H9 (cell line): ENCODE measurements around the gene ZSWIM5. TPM values are rescaled to one million over a fixed set of nuclear protein-coding genes. Genes with fewer than 3 reads are reported as not detected.
"Not testable (repeated sequence)": the region's sequence is repeated elsewhere in the genome, so short reads cannot be mapped to it uniquely, and the experiment has no call there.

Experiments
- DNase-seq: peaks from one replicate; pipeline ENCODE4 v3.0.0-alpha.2; 2017
- H2AFZ ChIP-seq: one replicate; pipeline ENCODE4 v1.6.1; 2013; ENCODE audit warnings: mild to moderate bottlenecking, low read length, control low read depth, moderate library complexity
- H2AK5ac ChIP-seq: 2 replicates; pipeline ENCODE4 v1.6.1; 2013; ENCODE audit warnings: low read length, control low read depth, mixed read lengths; ENCODE audit not compliant: insufficient read length
- H2BK120ac ChIP-seq: one replicate; pipeline ENCODE4 v1.6.1; 2013; ENCODE audit warnings: low read depth, mild to moderate bottlenecking, low read length, control low read depth, inconsistent platforms; ENCODE audit not compliant: poor library complexity, severe bottlenecking
- H2BK12ac ChIP-seq: 2 replicates; pipeline ENCODE4 v1.6.1; 2013; ENCODE audit warnings: low read length, control low read depth, mixed read lengths, low read depth; ENCODE audit not compliant: insufficient read length
- H2BK15ac ChIP-seq: 2 replicates; pipeline ENCODE4 v1.6.1; 2013; ENCODE audit warnings: low read depth, low read length, control low read depth
- H2BK20ac ChIP-seq: one replicate; pipeline ENCODE4 v1.6.1; 2013; ENCODE audit warnings: low read depth, mild to moderate bottlenecking, low read length, control low read depth, inconsistent platforms; ENCODE audit not compliant: poor library complexity, severe bottlenecking
- H2BK5ac ChIP-seq: 2 replicates; pipeline ENCODE4 v1.6.1; 2013; ENCODE audit warnings: low read length, control low read depth, mixed read lengths; ENCODE audit not compliant: insufficient read length
- H3K14ac ChIP-seq: 2 replicates; pipeline ENCODE4 v1.6.1; 2013; ENCODE audit warnings: low read length, control low read depth; ENCODE audit not compliant: insufficient read depth
- H3K18ac ChIP-seq: 2 replicates; pipeline ENCODE4 v1.6.1; 2013; ENCODE audit warnings: low read depth, mild to moderate bottlenecking, mixed read lengths, low read length, control low read depth; ENCODE audit not compliant: insufficient read length
- H3K23ac ChIP-seq: 2 replicates; pipeline ENCODE4 v1.6.1; 2013; ENCODE audit warnings: low read length, control low read depth, mixed read lengths, low read depth; ENCODE audit not compliant: insufficient read length
- H3K23me2 ChIP-seq: 2 replicates; pipeline ENCODE4 v1.6.1; 2013; ENCODE audit warnings: low read depth, mild to moderate bottlenecking, mixed read lengths, low read length, control low read depth; ENCODE audit not compliant: insufficient read length, poor library complexity, severe bottlenecking
- H3K27ac ChIP-seq: 2 replicates; pipeline ENCODE4 v1.5.1; 2013; ENCODE audit warnings: low read length, control low read depth, mixed read lengths, low read depth; ENCODE audit not compliant: insufficient read length
- H3K27me3 ChIP-seq: 2 replicates; pipeline ENCODE4 v1.6.1; 2013; ENCODE audit warnings: low read length, control low read depth, inconsistent platforms; ENCODE audit not compliant: insufficient read depth
- H3K4ac ChIP-seq: 2 replicates; pipeline ENCODE4 v1.6.1; 2013; ENCODE audit warnings: low read depth, mild to moderate bottlenecking, control low read depth, inconsistent platforms, low read length, moderate library complexity
- H3K4me1 ChIP-seq: 2 replicates; pipeline ENCODE4 v1.6.1; 2013; ENCODE audit warnings: low read length, control low read depth, inconsistent platforms; ENCODE audit not compliant: insufficient read depth
- H3K4me2 ChIP-seq: 2 replicates; pipeline ENCODE4 v1.6.1; 2013; ENCODE audit warnings: low read length, control low read depth, mixed read lengths; ENCODE audit not compliant: insufficient read length, insufficient read depth
- H3K56ac ChIP-seq: 2 replicates; pipeline ENCODE4 v1.6.1; 2013; ENCODE audit warnings: low read depth, mild to moderate bottlenecking, mixed read lengths, low read length, control low read depth; ENCODE audit not compliant: insufficient read length
- H3K79me1 ChIP-seq: 2 replicates; pipeline ENCODE4 v1.6.1; 2013; ENCODE audit warnings: low read depth, mild to moderate bottlenecking, moderate library complexity, low read length, control low read depth, inconsistent platforms; ENCODE audit not compliant: insufficient read depth, poor library complexity, severe bottlenecking
- H3K79me2 ChIP-seq: 2 replicates; pipeline ENCODE4 v1.6.1; 2013; ENCODE audit warnings: low read length, control low read depth, inconsistent platforms; ENCODE audit not compliant: insufficient read depth
- H3K9ac ChIP-seq: 2 replicates; pipeline ENCODE4 v1.6.1; 2013; ENCODE audit warnings: low read length, control low read depth, mixed read lengths; ENCODE audit not compliant: insufficient read length; ENCODE audit errors: extremely low read depth
- H3K9me3 ChIP-seq: one replicate; pipeline ENCODE4 v1.6.1; 2013; ENCODE audit warnings: low read depth, low read length, inconsistent platforms; ENCODE audit not compliant: control insufficient read depth
- H3T11ph ChIP-seq: one replicate; pipeline ENCODE4 v1.6.1; 2013; ENCODE audit warnings: mild to moderate bottlenecking, low read length, control low read depth, inconsistent platforms
- H4K20me1 ChIP-seq: one replicate; pipeline ENCODE4 v1.6.1; 2013; ENCODE audit not compliant: control insufficient read depth, insufficient read length, insufficient read depth
- H4K5ac ChIP-seq: 2 replicates; pipeline ENCODE4 v1.6.1; 2013; ENCODE audit warnings: low read depth, mild to moderate bottlenecking, mixed read lengths, low read length, control low read depth; ENCODE audit not compliant: insufficient read length
- H4K8ac ChIP-seq: replicated peaks from 2 replicates; pipeline ENCODE4 v1.6.1; 2013; ENCODE audit warnings: low read length, control low read depth, mixed read lengths, low read depth; ENCODE audit not compliant: insufficient read length
- H4K91ac ChIP-seq: 2 replicates; pipeline ENCODE4 v1.6.1; 2013; ENCODE audit warnings: low read depth, mild to moderate bottlenecking, moderate library complexity, mixed read lengths, low read length, control low read depth; ENCODE audit not compliant: insufficient read length
- H3K27ac Mint-ChIP-seq, 3 experiments: 2 replicates in 2 of 3; 3 replicates in 1 of 3; pipeline ENCODE4 v1.8.0; 2020 to 2021; ENCODE audit warnings: mixed read lengths in 3 of 3, mild to moderate bottlenecking in 1 of 3, moderate library complexity in 1 of 3
- H3K27me3 Mint-ChIP-seq: 2 replicates; pipeline ENCODE4 v1.8.0; 2021; ENCODE audit warnings: low read depth, mild to moderate bottlenecking, moderate library complexity, mixed read lengths
- H3K36me3 Mint-ChIP-seq, 3 experiments: 2 replicates in 2 of 3; 3 replicates in 1 of 3; pipeline ENCODE4 v1.8.0; 2020 to 2021; ENCODE audit warnings: low read depth in 3 of 3, mixed read lengths in 3 of 3; ENCODE audit not compliant: insufficient read depth in 1 of 3
- H3K4me1 Mint-ChIP-seq, 2 experiments: 2 replicates each; pipeline ENCODE4 v1.8.0; 2020; ENCODE audit warnings: mixed read lengths in 2 of 2
- H3K4me3 Mint-ChIP-seq, 2 experiments: 2 replicates in 1 of 2; 3 replicates in 1 of 2; pipeline ENCODE4 v1.8.0; 2020 to 2021; ENCODE audit warnings: mild to moderate bottlenecking in 2 of 2, mixed read lengths in 2 of 2, moderate library complexity in 1 of 2
- H3K9me3 Mint-ChIP-seq, 2 experiments: 2 replicates in 1 of 2; 3 replicates in 1 of 2; pipeline ENCODE4 v1.8.0; 2020; ENCODE audit warnings: mild to moderate bottlenecking in 2 of 2, mixed read lengths in 2 of 2, moderate library complexity in 1 of 2
- CTCF ChIP-seq: fragments of 200-600 bp; sonication (generic); conservative IDR thresholded peaks from 3 replicates; pipeline ENCODE4 v1.8.0; 2021; ENCODE audit warnings: antibody characterized with exemption, mild to moderate bottlenecking
- WGBS: extraction: QIAGEN DNeasy Blood & Tissue Kit; methylation state at CpG from one replicate; pipeline ENCODE4 v1.1.7; 2013; ENCODE audit warnings: missing lambda C conversion rate, low lambda C conversion rate, mixed read lengths; ENCODE audit not compliant: insufficient read length; ENCODE audit errors: extremely low coverage; 5-methylcytosine and 5-hydroxymethylcytosine counted together
- total RNA-seq: library from RNA; stranded (reverse); gene quantifications from 2 replicates; pipeline ENCODE4 v1.2.1, GENCODE V29; 2021

The ZSWIM5 gene
- total RNA-seq, 1 experiment from 2014 or later, result 3.5 TPM

- H3K56ac ChIP-seq, result no peak overlapping the region
- no peak overlapping the region for H4K5ac ChIP-seq
- H4K20me1 ChIP-seq, result no peaks in the 10 kb centered on the region
- H3T11ph ChIP-seq, result no peak overlapping the region
- no peaks in the 10 kb centered on the region for H3K23me2 ChIP-seq
- Mint-ChIP-seq H3K9me3 (peaks cover 34 to 35% of the 10 kb centered on the region in 2 experiments), H3K36me3 (peaks cover 6 to 10% (median 9%) of the 10 kb centered on the region in 3 experiments), H3K4me3 (no peak overlapping the region), H3K27ac (no peak overlapping the region), H3K4me1 (no peaks in the 10 kb centered on the region), H3K27me3 (peaks cover 7% of the 10 kb centered on the region)
- no peaks in the 10 kb centered on the region for H3K9me3 ChIP-seq
- H2BK12ac ChIP-seq, result no peak overlapping the region
- H2BK5ac ChIP-seq, result no peak overlapping the region
- no peak overlapping the region for H2AFZ ChIP-seq
- no peak overlapping the region for H2AK5ac ChIP-seq
- no peaks in the 10 kb centered on the region for H3K79me2 ChIP-seq
- H3K18ac ChIP-seq, result no peak overlapping the region
- H3K4ac ChIP-seq, result no peak overlapping the region
- H3K9ac ChIP-seq, result no peak overlapping the region
- no peak overlapping the region for H3K23ac ChIP-seq
- H3K14ac ChIP-seq, result no peak overlapping the region
- no peaks in the 10 kb centered on the region for H3K4me1 ChIP-seq
- no peak for TF ChIP-seq CTCF
- H2BK120ac ChIP-seq, result no peak overlapping the region
- H3K27ac ChIP-seq, result no peak overlapping the region
- no peak overlapping the region for H2BK15ac ChIP-seq
- no peak overlapping the region for H3K4me2 ChIP-seq
- H3K27me3 ChIP-seq, result no peaks in the 10 kb centered on the region
- no CpG with 5 or more reads among the region's 2 CpGs for WGBS
- no peaks in the 10 kb centered on the region for H3K79me1 ChIP-seq
- H4K8ac ChIP-seq, result no peak overlapping the region
- no peak for DNase-seq
- no peak overlapping the region for H4K91ac ChIP-seq
- no peak overlapping the region for H2BK20ac ChIP-seq
These were observed 40.4 kb upstream of the ZSWIM5 start for GRCh38 chr1:45246760-45247159.

- H3K9me3 Mint-ChIP-seq, result peaks cover 38 to 39% of the 10 kb centered on the region in 2 experiments
- H2BK5ac ChIP-seq, H3K18ac ChIP-seq, H4K20me1 ChIP-seq, H2AK5ac ChIP-seq, H3K9ac ChIP-seq, H3K4me1 Mint-ChIP-seq, H3K27me3 ChIP-seq, H2BK12ac ChIP-seq, H3K27me3 Mint-ChIP-seq, H3K4me2 ChIP-seq, H3K79me2 ChIP-seq, H4K5ac ChIP-seq, DNase-seq, H3K14ac ChIP-seq, H3T11ph ChIP-seq, H3K23ac ChIP-seq, H3K56ac ChIP-seq, H3K4me3 Mint-ChIP-seq, H3K27ac Mint-ChIP-seq, H3K9me3 ChIP-seq, H3K4ac ChIP-seq, H4K91ac ChIP-seq, H3K23me2 ChIP-seq, H2BK20ac ChIP-seq, H2BK15ac ChIP-seq, H2BK120ac ChIP-seq, H2AFZ ChIP-seq, H3K27ac ChIP-seq, H4K8ac ChIP-seq, H3K4me1 ChIP-seq, H3K79me1 ChIP-seq: not testable (repeated sequence)
- no CpG with 5 or more reads among the region's 3 CpGs for WGBS
- H3K36me3 Mint-ChIP-seq, result peaks cover 8 to 13% (median 12%) of the 10 kb centered on the region in 3 experiments
These were observed 40.0 kb upstream of the ZSWIM5 start for GRCh38 chr1:45246359-45246758.
